Measurements from ENCODE around the gene TBX15.
"Not testable (repeated sequence)": the region's sequence is repeated elsewhere in the genome, so short reads cannot be mapped to it uniquely, and the experiment has no call there.

TBX15 gene

GRCh38 chr1:118923319-118923718, 64.8 kb downstream of the TBX15 start:
- DNase-seq, result no peak

DNA sequence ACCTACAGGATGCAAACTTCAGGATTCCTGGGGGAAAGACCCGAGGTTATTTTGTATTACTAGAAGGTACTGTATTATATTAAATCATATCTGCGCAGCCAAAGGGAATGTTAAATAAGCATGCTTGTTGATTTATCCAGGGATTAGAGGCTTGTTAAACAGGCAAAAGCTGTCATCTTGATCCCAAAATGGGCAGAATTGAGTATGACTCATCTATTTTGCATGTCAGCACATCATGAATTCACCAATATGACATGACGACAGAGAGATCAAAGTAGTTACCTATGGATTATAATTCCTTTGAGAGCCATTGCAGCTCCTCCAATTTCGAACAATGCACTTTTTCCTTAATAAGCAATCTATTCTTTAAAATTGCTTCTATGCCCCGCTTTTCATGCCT, 66.1 kb downstream of the TBX15 start:
- no peak for DNase-seq

DNA sequence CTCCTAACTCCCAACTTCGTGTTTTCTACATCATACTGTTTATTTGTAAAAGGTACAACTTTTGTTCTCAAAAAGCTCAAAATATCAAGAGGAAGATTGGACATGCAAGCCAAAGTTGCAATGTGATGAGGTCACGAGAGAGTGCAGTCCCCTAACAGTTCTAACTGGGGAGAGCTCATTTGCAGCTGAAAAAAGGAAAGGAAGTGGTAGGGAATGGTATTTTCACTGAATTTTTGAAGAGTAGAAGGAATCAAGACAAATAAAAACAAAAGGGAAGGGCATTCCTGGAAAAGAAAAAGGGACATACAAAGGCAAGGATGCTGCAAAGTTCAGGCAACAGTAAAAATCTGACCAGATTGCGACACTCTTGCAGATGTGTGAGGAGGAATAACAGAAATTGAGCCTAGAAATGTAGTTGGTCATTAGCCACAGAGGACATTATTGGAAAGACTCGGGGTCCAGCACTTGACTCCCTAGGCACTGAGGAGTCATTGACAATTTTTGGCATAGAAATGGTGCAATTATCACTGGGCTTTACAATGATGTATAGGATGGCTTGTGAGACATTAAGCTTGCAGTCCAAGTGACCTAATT, 67.9 kb downstream of the TBX15 start:
- no peak for DNase-seq

GRCh38 chr1:118918940-118919259, 69.2 kb downstream of the TBX15 start:
- DNase-seq, result no peak

DNA sequence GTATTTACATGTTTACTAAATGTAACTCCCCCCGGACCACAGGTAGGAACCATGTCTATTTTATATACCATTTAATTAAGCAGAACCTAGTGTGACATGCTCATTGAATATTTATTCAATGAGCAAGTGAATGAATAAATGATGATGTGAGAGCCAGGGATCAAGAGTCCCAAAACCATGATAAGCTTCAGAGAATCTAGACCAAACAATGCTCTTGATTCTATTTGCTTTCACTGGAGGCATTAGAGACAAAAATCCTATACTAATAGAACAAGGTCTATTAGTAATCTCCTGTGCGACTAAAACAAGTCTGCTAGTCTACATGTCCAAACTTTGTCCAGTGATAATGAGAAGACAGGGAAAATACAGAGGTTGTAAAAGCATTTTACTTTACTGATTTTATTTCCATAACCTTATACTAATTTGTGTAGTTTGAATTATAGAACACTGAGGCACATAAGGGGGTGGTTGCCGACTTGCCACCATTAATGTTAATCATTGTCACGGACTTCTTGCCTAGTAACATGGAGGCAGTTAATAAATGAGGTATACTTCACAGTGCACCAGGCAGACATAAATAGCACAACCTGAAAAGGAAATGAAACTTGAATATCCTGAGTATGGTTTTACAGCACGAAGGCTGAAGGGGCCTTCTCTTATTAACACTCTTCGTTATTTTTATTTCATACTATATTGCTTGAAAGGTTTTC, 69.8 kb downstream of the TBX15 start:
- DNase-seq, result no peak

- not testable (repeated sequence) for DNase-seq
Observed at GRCh38 chr1:118916346-118916745, 71.8 kb downstream of the TBX15 start.

DNA sequence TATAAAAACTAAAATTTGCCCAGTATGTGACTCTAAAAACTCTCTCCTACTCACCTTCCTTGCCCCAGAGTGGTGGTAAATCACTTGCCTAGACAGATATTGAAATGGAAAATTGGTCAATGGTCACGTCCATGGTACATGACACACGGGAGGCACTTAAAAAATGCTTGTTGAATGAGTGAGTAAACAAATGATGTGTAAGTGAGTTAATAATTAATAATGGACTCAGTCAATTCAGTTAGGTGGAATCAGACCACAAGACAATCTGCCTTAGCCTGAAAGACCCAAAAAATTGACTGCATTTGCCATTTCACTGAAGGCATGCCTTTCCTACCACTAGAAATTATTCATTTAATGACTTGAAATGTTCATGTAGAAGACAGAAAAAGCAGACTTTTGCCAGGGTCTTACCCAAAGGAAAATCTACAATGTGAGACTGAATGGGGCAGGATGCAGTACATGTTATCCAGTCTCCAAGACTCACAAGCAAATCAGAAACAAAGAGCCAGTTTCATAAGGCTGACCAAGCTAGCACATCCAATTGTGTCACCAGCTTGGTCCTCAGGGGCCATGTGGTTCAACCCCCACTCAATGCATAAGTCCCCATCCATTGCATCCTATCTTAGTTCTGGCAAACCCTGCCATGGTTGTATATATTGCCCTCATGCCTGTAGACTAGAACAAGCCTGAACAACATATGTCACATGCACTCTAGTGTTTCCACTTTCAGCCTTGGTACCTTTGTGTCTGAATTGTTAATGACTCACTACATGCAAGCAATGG, 73.6 kb downstream of the TBX15 start:
- DNase-seq, result no peak

DNA sequence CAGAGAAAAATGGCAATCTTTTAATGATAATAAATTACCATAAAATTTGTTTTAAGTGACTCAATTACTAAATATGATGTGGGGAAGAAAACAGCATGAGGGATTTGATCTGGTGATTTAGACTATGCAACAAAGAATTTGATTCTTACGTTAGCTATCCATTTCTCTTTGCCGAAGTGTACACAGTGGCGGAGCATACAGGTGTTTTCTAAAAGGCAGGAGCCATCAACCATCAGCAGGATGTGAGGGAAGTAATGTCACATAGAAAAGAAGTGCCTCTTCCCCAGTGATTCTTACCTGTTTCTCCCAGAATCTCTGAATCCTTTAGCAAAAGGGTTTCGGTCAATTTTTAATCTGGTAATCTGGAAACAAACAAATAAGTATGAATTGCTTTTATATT, 74.3 kb downstream of the TBX15 start:
- no peak for DNase-seq

DNA sequence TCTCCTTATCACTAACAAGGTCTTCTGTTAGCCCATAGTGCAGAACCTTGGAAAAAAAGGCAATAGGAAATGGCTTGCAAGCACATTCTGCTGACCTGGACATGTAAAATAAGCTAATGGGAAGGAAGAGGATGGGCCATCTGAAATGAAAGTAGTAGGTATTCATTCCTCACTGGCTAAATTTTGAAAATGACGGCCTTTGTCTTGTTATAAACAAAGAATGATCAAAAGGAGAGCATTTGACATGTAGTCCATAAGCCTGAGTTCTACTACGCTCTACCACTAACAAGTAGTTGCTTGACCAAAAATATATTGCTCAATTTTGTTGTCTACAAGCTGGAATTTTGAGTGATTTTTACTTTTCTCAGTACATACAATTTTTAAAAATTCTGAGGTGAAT, 75.6 kb downstream of the TBX15 start:
- no peak for DNase-seq

GRCh38 chr1:118911571-118911970, 76.6 kb downstream of the TBX15 start:
- DNase-seq, result no peak

DNA sequence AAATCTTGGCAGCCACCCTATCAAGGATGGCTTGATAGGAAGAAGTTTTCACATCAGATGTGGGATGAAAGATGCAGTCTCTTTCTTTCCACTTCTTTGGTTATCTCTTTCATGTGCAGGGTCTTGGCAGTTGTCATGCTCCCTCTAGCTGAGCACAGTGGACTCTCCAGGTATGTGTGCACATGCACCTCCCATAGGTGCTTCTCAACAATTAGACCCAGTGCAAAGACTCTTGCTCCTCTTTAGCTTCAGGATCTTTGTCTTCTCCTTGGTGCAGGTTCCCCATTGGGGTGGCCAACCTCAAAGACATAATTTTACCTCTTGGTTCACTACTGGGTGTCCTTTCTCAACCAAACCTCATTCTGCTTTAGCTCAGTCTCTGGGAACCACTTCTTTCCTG, 80.7 kb downstream of the TBX15 start:
- DNase-seq, result peak; percentile 48

DNA sequence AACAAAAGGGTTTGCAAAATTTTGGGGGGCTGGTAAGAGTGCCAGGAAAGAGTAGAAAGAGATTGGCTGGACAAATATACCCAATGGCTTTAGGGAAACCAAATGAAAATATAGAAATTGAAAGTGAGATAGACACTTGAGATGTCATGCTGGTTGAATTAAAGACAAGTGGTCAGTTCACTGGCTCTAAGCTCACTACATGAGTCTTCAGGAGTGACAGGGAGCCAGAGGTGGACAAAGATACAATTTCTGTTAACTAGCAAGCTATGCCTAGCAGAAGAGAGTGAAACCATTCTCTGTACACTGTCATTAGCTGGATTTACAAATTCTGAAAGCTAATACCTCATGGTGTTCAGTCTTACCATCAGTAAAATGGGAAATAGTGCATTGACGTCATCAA, 82.5 kb downstream of the TBX15 start:
- no peak for DNase-seq

DNA sequence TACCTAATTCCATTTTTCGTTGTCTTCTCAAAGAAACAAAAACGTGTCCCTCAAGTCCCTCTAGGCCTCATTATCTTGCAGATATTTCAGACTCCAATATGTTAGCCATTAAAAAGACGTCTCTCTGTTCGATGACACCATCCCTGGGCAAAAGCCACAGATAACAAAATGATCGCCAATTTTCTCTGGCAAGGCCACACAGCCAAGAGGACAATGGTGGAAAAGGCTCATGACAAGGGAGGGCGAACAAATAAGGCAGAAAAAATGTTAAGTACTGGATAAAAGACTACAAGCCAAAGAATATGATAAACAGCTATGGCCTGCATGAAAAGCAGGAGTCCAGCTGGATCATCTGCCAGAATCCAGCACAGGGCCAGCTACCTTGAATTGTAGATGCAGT, 82.9 kb downstream of the TBX15 start:
- DNase-seq, result no peak

DNA sequence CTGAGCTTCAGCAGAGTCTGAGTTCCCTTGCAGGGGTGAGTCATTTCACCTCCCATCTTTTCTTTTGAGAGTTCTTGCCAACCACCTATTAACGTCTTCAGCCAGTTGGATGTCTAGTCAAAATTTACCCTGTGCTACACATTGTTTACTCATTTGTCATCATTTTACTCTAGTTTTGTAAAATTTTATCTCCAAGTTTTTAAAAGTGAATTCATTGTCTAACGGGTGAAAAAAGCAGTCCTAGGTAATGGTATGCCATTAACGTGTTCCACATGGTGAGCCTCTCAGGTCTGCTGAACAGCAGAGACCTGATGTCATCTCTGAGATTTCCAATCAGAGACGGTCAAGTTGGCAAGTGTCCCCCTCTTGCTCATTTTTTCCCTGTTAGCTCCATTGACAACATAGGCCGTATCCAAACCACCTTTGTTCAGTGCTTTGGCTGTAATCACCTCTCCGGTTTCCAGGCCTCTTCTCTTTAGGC, 85.4 kb downstream of the TBX15 start:
- DNase-seq, result no peak

DNA sequence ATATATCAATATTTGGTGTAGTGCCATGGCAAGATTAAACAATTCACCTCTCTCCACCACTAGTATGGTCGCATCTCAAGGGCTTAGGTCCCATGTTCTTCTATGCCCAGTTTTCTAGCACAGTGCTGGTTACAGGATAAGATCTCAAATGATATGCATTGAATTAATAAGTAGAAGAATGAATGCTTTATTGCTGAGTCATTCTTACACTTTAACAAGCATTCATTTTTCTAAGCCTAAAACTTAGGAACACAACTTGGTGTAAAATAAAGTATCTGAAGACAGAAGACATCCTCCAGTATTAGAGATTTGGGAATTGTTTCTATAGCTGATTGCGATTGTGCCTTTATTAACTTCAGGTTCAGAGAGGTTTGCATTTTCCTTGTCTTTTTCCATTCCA, 85.8 kb downstream of the TBX15 start:
- no peak for DNase-seq

DNA sequence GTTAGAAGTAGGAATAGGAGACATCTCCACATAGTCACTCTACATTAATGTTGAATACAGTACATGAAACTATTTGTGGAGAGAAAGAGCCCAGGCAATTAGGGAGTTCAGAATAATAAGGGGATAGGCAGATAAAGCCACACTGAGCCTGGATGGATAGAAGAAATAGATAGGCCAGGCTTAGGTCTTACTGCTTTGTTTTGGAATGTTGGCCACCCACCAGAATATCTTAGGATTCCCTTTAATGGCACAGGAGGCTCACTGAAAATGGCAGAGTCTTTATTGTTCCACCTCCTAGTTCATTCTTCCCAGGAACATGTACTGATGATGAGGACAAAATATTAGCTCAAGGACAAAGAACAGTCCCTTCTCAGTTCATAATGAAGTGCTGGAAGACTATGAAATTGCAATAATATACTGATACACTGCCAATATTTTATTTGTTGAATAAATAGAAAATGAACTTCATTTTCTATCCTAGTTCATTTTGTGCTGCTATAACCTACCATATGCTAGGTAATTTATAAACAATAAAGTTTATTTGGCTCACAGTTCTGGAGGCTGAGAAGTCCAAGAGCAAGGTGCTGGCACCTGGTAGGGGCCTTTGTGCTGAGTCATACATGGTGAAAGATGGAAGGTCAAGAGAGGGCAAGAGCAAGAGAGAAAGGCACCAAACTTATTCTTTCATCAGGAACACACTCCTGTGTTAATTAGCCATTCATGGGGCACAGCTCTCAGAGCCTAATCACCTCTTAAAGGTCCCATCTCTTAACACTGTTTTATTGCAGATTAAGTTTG, 87.3 kb downstream of the TBX15 start:
- no peak for DNase-seq

DNA sequence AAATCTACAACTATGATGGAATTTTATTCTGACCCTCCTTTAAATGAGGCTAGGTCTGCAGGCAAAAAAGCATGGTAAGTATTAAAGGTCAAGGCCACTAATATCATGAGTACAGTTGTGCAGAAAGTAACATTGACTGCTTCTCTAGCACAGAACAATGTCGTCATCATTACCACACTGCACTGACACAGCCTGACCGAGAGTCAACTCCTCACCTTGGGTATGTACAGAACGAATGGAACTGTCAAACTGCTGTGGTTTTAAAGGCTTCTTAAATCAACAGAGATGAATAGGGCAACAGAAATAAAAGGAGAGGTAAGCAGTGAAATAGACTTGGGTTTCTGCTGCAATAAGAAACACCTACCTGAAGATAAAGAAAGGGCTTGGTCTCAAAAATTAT, 88.8 kb downstream of the TBX15 start:
- no peak for DNase-seq

GRCh38 chr1:118898712-118899111, 89.4 kb downstream of the TBX15 start:
- no peak for DNase-seq

DNA sequence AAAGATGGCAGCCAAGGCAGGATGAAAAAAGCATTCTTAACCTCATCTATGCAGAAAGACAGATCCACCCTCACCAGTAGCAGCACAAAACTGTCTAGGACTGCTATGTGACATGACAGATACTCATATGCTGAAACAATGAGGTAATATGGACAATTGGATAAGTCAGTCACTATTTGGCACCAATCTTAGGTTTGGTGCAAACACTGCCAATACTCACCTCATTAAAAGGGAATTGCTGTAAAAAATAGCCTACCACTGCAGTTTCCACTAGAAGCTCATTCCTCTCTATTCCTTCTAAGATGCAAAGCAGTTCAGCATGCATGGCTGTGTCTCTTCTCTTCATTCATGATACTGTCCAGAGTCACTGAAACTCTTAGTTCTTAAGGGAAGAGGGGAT, 91.7 kb downstream of the TBX15 start:
- no peak for DNase-seq

DNA sequence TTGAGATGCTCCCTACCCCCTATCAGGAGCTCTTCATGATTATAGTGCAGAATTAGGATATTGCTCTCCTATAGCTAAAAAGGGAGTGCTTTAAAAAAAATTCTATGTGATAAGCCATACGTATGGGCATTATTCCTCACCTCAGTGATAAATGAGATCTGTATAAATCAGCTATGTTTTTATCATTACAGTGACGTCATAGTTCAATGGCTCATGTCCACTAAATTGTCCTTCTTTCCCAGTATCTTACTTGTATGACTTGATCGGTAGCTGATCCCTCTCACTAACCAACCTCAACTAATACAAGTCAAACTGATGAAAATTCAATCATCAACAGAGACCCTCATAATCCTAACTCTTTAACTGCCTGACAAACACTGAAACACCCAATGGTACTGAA, 93.3 kb downstream of the TBX15 start:
- DNase-seq, result no peak

DNA sequence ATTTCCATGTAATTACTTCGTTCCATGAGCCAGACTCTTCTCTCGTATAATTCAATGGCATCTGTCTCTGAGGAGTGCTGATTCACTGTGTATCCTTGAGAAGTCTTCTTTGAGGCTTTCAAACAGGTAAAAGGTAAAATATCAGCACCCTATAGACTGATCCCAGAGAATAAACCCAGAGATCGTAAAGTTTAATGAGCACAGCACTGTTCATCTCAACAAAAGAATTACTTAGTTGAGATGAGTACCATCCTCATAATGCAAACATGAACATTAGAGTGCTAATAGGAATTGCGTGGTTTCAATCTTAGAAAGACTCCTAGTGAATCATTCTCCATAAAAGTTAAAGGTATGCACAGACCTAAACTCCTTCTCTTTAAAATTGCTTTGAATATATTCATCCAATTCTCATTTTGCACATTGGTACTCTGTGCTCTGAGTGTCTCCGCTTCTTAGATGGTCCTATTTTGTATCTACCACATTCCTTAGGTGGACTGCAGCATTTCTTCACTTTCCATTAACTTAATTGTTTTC, 97.2 kb downstream of the TBX15 start:
- no peak for DNase-seq

DNA sequence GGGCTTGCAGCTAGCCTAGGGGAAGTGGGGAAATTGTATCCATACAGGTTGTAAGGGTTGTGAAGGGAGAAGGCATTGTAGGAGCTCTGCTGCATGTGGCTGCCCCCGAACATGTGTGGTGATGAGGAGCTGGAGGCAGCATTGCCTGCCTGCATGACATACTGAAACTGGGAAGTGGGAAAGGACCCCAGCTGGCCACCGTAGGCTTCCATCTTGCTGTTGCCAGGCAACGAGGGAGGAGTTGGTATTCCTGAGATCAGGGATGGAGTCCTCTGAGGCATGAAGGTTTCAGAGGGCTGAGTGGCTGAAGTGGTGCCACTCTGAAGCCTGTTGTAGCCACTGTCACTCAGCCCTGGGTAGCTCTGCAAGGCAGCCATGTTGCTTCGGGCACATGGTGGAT, 103.2 kb downstream of the TBX15 start:
- no peak for DNase-seq

GRCh38 chr1:118881751-118882150, 106.4 kb downstream of the TBX15 start:
- DNase-seq, result no peak
